ENCODE measurements around the gene PTPA.

Gene PTPA

GRCh38 chr9:129109537-129109903 lies 1.7 kb upstream of the PTPA start:
- TF ChIP-seq ZFX (IDR thresholded peaks at IDR 0.05; ENCODE audit: borderline replicate concordance) = no peak
- TF ChIP-seq, protein P1, sequence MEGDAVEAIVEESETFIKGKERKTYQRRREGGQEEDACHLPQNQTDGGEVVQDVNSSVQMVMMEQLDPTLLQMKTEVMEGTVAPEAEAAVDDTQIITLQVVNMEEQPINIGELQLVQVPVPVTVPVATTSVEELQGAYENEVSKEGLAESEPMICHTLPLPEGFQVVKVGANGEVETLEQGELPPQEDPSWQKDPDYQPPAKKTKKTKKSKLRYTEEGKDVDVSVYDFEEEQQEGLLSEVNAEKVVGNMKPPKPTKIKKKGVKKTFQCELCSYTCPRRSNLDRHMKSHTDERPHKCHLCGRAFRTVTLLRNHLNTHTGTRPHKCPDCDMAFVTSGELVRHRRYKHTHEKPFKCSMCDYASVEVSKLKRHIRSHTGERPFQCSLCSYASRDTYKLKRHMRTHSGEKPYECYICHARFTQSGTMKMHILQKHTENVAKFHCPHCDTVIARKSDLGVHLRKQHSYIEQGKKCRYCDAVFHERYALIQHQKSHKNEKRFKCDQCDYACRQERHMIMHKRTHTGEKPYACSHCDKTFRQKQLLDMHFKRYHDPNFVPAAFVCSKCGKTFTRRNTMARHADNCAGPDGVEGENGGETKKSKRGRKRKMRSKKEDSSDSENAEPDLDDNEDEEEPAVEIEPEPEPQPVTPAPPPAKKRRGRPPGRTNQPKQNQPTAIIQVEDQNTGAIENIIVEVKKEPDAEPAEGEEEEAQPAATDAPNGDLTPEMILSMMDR (IDR thresholded peaks at IDR 0.05) = no peak
- peak overlapping the region; percentile 93 for H3K27ac ChIP-seq

DNA sequence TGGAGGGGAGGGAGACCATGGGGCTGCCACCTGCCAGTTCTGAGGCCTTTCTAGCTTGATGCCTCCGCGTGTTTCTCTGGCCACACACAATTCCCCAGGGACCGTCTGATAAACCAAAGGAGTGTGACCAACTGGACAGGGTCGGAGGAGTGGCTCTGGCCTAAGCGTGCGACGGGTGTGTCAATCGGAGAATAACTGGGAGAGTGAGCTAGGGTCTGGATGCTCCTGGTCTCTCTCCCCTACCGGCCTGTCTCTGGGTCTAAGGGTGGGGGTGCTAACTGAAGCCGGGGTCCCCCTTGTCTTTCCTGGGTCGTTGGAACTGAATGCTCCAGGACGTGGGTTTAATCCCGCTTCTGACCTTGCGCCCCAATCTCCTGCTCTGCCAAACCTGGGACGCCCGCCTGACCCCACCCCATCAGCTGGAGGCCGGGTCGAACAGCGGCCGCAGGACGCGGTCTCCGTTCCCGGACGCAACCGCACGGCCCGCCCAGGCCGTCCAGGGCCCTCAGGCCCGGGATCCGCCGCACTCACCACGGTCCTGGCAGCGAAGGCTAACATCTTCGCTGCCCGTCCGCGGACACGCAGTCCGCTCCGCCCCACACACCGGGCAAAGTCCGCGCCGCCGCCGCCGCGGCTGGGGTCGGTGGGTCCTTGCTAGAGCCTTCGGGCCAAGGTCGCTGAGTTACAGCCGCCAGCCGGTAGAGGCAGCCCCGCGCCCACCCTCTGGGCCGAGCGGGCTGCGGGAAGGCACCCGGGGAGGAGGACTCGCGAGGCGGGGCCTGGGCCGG lies 1.1 kb upstream of the PTPA start:
- peak overlapping the region; percentile 93 for H3K27ac ChIP-seq
- TF ChIP-seq, protein P1 (IDR thresholded peaks at IDR 0.05) = peak; percentile 11; the same call in 1 of the 2 replicates
- TF ChIP-seq ZFX (IDR thresholded peaks at IDR 0.05; ENCODE audit: borderline replicate concordance) = no peak

DNA sequence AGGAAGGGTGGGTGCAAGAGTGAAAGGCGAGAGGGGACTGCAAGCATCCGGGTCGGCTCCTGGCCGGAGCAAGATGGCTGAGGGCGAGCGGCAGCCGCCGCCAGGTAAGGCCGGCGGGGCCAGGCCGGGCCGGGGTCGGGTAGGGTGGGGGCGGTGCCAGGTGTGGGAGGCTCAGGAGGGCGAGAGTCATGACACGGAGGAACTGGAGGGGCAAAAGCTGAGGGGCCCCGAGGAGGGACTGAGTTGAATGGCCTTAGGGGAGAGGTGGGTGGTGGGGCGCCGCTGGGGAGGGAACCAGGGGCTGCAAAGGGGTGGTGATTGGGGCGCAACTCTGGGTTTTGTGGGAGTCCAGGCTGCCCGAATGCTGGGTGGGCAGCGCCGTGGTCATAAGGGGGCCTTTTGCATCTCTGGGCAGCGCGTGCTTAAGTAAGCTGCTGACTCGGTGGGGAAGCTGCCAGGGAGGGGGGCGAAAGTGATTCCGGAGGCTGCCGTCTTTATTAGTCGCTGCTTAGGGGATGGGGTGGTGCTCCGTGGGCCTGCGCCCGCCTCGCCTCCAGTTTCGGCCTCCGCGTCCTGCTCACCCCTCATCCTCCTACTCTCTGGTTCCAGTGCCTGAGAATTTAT lies 425 bp downstream of the PTPA start:
- peak overlapping the region; percentile 93 for H3K27ac ChIP-seq
- TF ChIP-seq, protein P1 (IDR thresholded peaks at IDR 0.05) = no peak
- no peak for TF ChIP-seq ZFX (IDR thresholded peaks at IDR 0.05; ENCODE audit: borderline replicate concordance)

GRCh38 chr9:129112526-129112925 lies 1.3 kb downstream of the PTPA start:
- H3K27ac ChIP-seq = peak overlapping the region; percentile 93

DNA sequence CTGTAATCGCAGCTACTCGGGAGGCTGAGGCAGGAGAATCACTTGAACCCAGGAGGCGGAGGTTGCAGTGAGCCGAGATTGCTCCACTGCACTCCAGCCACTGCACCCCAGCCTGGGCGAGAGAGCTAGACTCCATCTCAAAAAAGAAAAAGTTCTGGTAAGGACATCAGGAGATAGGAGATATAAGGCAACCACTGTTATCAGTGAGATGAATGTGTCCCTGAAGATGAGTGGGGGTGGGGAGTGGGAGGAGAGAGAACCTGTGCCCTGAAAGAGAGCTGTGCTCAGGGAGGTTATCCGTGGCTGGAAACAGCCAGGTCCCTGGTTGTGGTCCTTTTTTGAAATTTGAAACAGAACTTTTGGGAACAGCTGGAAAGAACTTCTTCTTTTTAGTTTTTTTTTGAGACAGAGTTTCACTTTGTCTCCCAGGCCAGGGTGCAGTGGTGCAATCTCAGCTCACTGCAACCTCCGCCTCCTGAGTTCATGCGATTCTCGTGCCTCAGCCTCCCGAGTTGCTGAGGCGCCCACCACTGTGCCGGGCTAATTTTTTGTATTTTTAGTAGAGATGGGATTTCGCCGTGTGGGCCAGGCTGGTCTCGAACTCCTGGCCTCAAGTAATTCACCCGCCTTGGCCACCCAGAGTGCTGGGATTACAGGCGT lies 2.6 kb downstream of the PTPA start:
- H3K27ac ChIP-seq = peak overlapping the region; percentile 60
- TF ChIP-seq ZFX (IDR thresholded peaks at IDR 0.05; ENCODE audit: borderline replicate concordance) = no peak
- TF ChIP-seq, protein P1 (IDR thresholded peaks at IDR 0.05) = no peak

DNA sequence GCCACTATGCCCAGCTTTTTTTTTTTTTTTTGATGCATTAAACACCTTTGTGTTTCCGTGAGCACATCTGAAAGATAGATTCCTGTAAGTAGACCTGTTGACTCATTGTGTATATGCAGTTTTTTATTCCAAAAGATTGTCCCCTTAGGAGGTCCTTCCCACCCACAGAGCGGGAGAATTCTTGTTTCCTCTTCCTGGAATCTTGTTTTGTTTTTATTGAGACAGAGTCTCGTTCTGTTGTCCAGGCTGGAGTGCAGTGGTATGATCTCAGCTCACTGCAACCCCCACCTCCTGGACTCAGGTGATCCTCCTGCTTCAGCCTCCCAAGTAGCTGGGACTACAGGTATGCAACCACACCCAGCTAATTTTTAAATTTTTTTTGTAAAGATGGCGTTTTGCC lies 7.6 kb downstream of the PTPA start:
- no peak overlapping the region for H3K27ac ChIP-seq
- no peak for TF ChIP-seq ZFX (IDR thresholded peaks at IDR 0.05; ENCODE audit: borderline replicate concordance)
- TF ChIP-seq, protein P1 (IDR thresholded peaks at IDR 0.05) = no peak

DNA sequence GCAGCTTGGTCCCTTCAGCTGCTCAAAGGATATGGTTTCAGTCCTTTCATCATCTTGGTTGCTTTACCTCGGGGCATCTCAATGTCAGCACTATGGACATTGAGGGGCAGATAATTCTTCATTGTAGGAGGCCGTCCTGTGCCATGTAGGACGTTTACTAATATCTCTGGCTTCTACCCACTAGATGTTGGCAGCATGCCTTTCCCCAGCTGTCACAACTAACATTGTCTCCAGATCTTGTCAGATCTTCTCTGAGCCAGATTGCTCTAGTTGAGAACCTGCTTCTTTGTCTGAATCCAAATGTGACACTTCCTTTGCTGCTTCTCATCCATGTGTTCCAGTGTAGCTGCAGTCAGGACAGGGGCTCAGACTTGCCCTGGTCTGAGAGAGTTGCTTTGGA lies 10.3 kb downstream of the PTPA start:
- no peak overlapping the region for H3K27ac ChIP-seq
- TF ChIP-seq, protein P1 (IDR thresholded peaks at IDR 0.05) = no peak
- TF ChIP-seq ZFX (IDR thresholded peaks at IDR 0.05; ENCODE audit: borderline replicate concordance) = no peak
